Measurements from ENCODE around the gene NAXD.
"Not testable (repeated sequence)": the region's sequence is repeated elsewhere in the genome, so short reads cannot be mapped to it uniquely, and the experiment has no call there.

The NAXD gene

DNA sequence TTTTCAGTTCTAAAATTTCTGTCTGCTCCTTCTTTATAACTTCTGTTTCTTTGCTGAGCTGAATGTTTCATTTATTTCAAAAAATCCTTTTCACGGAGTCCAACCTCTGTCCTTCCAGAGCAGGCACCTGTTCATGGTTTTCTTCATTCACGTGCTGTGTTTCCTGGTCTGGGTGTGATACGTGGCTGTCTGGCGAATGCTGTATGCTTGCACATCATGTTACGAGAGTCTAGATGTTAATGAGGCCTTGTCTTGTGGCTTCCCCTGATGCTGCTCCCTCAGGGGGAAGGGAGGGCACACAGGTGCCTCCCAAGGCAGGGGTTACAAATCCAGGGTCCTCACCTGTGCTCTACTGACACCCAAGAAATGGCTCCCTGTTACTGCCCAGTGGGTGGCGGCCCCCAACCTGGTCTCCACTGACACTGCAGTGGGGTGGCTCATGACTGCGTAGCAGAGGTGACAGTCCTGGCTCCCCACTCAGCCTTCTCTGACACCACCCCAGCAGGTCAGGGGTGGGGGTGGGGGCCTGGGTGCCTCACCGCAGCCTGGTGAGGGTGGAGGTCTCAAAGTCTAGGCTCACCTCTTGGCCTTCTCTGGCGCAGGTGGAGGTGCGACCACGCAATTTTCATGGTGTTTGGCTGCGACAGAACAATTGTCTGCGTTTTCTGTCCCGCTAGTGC lies 33.7 kb upstream of the NAXD start:
- no peak for DNase-seq (ENCODE audit: insufficient read length, low spot score)
- no peak for FAIRE-seq
- no peak for TF ChIP-seq POLR2A (IDR thresholded peaks at IDR 0.05; ENCODE audit: low read depth, low read length)

GRCh38 chr13:110582421-110582954 lies 32.9 kb upstream of the NAXD start:
- DNase-seq (ENCODE audit: insufficient read length, low spot score) (no peak), FAIRE-seq (no peak)
- no peak for TF ChIP-seq POLR2A (IDR thresholded peaks at IDR 0.05; ENCODE audit: low read depth, low read length)

DNA sequence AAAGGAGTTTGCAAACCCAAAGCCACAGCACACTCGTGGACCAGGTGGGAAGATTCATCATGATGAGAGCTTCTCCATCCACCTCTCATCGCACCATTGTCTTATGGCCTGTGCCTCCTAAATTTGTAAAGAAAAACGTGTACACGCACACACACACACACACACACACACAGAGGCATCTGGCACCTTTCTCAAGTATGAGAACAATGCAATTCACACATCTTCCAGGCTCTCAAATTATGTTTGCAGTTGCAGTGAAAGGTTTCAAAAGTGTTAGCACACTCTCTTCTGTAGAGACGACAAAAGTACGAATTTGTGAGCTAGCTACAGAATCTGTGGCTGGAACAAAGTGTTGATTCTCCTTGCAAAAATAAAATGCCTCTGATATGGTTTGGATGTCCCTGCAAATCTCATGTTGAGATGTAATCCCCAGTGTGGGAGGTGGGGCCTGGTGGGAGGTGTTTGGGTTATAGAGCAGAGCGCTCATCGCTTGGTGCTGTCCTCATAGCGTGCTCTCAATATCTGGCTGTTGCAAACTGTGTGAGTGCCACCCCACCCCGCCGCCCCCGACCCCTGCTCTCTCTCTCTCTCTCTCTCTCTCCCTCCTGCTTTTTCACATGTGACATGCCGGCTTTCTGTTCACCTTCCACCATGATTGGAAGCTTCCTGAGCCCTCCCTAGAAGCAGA lies 32.0 kb upstream of the NAXD start:
- FAIRE-seq (peak; percentile 50), DNase-seq (ENCODE audit: insufficient read length, low spot score) (no peak)
- TF ChIP-seq POLR2A (IDR thresholded peaks at IDR 0.05; ENCODE audit: low read depth, low read length) = no peak

DNA sequence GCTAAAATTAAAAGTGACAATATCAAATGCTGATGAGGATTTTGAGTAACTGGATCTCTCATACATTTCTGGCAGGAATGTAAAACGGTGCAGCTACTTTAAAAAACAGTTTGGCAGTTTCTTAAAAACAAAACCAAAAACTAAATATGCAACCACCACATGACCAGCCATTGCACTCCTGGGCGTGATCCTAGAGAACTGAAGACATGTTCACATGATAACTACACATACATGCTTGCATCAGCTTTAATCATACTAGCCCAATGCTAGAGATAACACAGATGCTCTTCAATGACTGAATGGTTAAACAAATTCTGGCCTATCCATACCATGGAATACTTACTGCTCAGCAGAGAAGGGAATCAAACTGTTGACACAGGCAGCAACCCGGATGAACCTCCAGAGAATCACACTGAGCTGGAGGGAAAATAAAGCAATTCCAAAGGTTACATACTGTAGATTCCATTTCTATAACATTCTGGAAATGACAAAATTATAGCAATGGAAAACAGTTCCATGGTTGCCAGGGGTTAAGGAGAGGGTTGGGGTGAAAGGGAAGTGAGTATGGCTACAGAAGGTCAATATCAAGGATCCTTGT lies 25.5 kb upstream of the NAXD start:
- TF ChIP-seq POLR2A (IDR thresholded peaks at IDR 0.05; ENCODE audit: low read depth, low read length) = no peak
- FAIRE-seq (no peak), DNase-seq (ENCODE audit: insufficient read length, low spot score) (no peak)

- TF ChIP-seq POLR2A (IDR thresholded peaks at IDR 0.05; ENCODE audit: low read depth, low read length) = no peak
- DNase-seq (ENCODE audit: insufficient read length, low spot score) = no peak
- FAIRE-seq = no peak
Measured at GRCh38 chr13:110590577-110590976, 24.8 kb upstream of the NAXD start.

DNA sequence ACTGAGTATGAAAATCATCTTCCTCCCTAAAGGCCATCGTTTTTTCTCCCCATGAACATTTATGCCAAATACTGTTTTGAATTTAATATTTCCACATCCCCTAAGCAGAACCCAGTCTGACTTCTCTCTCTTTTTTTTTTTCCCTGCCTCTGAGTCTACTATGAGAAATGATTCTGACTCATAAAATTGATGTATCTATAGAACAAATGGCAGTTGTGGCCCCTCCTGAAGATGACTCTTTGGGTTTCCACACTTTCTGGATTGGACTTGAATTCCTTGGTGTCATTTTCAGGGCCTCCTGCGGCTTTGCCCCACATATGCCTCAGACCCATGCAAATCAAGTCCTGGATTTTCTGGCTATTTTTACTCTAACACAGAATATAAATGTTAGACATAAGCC lies 22.7 kb upstream of the NAXD start:
- DNase-seq (ENCODE audit: insufficient read length, low spot score) (peak; percentile 42), FAIRE-seq (peak; percentile 91)
- no peak for TF ChIP-seq POLR2A (IDR thresholded peaks at IDR 0.05; ENCODE audit: low read depth, low read length)

DNA sequence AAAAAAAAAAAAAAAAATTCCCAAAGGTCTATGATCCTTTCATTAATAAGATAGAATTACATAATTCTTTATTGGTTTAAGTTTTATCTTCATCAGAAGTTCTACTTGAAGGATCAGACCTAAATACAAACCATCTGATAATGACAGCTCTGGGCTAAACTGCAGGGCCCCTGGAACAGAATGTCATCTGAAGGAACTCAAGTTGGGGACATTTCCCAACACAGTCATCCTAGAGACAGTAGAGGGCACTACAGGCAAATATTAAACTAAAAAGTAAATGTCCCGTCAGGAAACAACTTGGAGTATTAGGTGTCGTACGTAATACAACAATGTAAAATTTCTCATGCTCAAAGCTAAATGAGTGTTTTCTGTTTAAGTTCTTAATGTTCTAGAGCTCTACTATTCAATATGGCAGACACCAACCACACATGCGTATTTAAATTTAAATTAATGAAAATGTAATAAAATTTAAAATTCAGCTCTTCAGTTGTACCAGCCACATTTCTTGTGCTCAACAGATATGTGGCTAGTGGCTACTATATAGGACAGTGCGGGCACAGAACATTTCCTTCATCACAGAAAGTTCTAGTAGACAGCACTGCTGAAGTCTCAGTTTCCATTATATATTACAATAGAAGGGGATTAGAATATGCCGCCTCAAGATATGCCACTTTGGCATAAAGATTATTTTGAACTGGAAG lies 21.8 kb upstream of the NAXD start:
- peak; percentile 76 for DNase-seq (ENCODE audit: insufficient read length, low spot score)
- FAIRE-seq = peak; percentile 98
- TF ChIP-seq POLR2A (IDR thresholded peaks at IDR 0.05; ENCODE audit: low read depth, low read length) = no peak

DNA sequence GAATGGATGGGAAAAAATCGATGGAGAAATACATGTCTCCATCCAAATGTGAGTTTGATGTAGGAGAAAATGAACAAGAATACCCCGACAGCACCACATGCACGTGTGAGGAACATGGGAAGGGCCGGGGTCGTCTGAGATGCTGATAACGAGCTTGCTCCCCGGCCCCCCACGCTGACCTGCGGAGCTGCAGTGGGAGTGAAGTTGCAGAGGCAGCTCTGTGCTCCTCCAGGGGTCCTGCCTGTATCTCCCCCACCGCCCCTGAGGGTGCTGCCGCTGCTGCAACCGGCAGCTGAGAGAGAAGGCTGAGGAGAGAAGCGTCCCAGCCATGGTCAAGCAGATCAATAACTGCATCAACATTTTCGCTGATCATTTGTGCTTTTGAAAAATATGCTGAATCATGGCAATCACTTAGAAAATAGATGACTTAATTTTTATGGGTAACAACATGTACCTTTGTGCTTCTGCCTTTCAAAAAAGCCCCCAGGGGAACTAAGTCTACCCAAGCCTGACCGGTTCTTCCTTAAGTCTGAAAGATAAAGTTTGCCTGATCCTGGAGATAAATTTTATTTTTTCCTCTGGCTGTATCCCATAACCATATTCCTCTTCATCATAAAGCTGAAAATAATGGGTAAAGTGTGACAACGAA lies 18.2 kb upstream of the NAXD start:
- no peak for TF ChIP-seq POLR2A (IDR thresholded peaks at IDR 0.05; ENCODE audit: low read depth, low read length)
- FAIRE-seq (no peak), DNase-seq (ENCODE audit: insufficient read length, low spot score) (no peak)

GRCh38 chr13:110600261-110600819 lies 15.0 kb upstream of the NAXD start:
- DNase-seq (ENCODE audit: insufficient read length, low spot score) (no peak), FAIRE-seq (no peak)
- no peak for TF ChIP-seq POLR2A (IDR thresholded peaks at IDR 0.05; ENCODE audit: low read depth, low read length)

GRCh38 chr13:110600980-110601379 lies 14.4 kb upstream of the NAXD start:
- no peak for TF ChIP-seq POLR2A (IDR thresholded peaks at IDR 0.05; ENCODE audit: low read depth, low read length)
- no peak for FAIRE-seq
- no peak for DNase-seq (ENCODE audit: insufficient read length, low spot score)

DNA sequence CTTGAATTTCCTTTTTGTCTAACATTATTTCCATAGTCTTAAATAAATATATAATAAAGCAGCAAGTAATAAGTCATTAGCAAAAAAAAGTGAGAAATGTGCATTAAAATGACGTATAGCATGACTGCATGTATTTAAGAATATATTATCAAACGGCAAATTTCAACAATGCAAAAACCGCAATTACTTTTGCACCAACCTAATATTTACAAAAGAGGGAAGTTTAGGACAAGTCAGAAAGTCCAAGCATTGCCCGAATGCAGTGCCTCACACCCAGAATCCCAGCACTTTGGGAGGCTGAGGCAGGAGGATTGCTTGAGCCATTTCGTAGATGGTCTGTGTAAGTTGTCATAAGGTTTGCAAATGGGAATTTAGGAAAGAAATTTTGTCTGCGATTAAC lies 10.2 kb upstream of the NAXD start:
- DNase-seq (ENCODE audit: insufficient read length, low spot score) (no peak), FAIRE-seq (no peak)
- TF ChIP-seq POLR2A (IDR thresholded peaks at IDR 0.05; ENCODE audit: low read depth, low read length) = no peak

- DNase-seq (ENCODE audit: insufficient read length, low spot score); FAIRE-seq: not testable (repeated sequence)
Measured at GRCh38 chr13:110606281-110606680, 9.1 kb upstream of the NAXD start.

GRCh38 chr13:110607675-110608224 lies 7.6 kb upstream of the NAXD start:
- FAIRE-seq (no peak), DNase-seq (ENCODE audit: insufficient read length, low spot score) (no peak)
- no peak for TF ChIP-seq POLR2A (IDR thresholded peaks at IDR 0.05; ENCODE audit: low read depth, low read length)
